C4-2B (cell line): ENCODE results near the gene RHOH.
"Not testable (repeated sequence)": the region's sequence is repeated elsewhere in the genome, so short reads cannot be mapped to it uniquely, and the experiment has no call there.

Source experiments
- H3K27ac ChIP-seq: fragments of 450-650 bp; 2 replicates; pipeline ENCODE4 v1.5.1; 2017
- CTCF ChIP-seq: fragments of 450-650 bp; conservative IDR thresholded peaks from 2 replicates; pipeline ENCODE4 v1.5.1; 2017; ENCODE audit warnings: mild to moderate bottlenecking
- ZFX ChIP-seq: fragments of 450-650 bp; IDR thresholded peaks from 2 replicates; pipeline ENCODE4 v1.6.1; 2017

Gene RHOH

DNA sequence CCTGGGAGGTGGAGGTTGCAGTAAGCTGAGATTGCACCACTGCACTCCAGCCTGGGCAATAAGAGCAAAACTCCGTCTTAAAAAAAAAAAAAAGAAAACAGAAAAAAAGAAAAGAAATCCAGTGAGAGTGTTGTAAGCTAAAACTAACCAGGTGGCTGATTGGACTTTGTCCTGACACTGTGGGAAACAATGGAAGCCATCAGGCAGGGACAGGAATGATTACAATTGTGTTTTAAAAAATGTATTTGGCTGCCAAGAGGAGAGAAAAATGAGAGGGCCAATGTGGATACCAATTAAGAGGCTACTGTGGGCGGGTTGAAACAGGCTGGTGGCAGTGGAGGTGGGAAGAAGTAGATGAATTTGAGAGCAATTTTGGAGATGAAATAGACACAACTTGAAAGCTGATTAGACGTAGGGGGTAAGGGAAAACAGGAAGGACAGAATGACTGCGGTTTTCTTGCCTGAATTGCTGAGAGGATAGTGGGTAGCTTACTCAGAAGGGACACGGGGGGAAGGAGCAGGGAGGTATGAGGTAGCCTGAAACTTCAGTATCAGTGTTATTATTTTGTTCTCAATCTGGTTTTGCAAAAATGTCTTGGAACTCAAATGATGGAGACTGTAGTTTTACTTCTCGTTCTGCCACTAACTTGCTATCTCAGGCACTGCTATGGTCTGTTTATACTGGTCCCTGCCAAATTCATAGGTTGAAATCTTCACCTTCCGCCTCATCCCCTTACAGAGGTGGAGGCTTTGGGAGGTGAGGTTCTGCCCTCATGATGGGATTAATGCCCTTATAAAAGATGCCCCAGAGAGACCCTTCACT, 92.7 kb downstream of the RHOH start:
- no peak overlapping the region for H3K27ac ChIP-seq
- TF ChIP-seq ZFX (no peak), CTCF (no peak)

DNA sequence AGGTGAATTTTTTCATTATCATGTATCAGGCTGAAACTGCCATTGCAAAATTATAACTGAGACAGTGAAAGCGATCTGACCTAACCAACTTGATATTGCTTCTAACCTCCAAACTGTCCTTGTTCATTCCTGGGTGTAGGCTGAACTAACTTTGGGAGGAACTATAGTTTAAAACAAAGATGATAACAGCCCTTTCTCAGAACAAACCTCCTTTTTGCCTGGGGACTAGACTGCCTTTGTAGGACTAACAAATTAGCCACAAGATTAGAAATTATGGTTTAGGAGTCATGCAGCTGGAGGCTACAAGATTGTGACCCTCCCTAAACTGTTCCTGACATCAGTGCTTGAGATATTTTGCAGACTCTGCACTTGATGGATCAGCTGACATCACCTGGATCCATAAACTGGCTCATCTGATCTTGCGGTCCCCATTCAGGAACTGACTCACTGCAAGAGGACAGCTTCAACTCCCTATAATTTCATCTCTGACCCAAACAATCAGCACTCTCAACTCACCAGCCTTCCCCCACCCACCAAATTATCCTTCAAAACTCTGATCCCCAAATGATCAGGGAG, 93.9 kb downstream of the RHOH start:
- not testable (repeated sequence) for H3K27ac ChIP-seq

DNA sequence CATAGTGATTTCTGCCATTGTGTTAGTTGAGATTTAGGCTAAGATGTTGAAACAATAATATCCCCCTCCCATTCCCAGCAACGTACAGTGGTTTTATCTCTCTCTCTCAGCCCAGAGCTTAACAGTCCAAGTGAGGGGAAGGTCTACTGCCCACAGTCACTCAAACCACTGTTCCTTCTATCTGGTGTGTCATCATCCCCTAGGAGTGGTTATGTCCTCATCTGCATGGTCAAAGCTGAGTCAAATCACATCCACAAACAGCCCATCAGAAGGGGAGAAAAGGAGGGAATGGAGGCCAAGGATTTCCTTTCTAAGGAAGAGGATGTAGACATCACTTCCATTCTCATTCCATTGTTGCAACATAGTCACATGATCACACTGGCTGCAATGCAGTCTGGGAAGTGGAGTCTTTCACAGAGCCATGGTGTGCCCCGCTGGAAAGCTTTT, 95.5 kb downstream of the RHOH start:
- no peak for TF ChIP-seq ZFX
- no peak for TF ChIP-seq CTCF
- no peak overlapping the region for H3K27ac ChIP-seq

GRCh38 chr4:40294339-40294738, 97.5 kb downstream of the RHOH start:
- no peak for TF ChIP-seq ZFX
- no peak for TF ChIP-seq CTCF
- no peak overlapping the region for H3K27ac ChIP-seq

DNA sequence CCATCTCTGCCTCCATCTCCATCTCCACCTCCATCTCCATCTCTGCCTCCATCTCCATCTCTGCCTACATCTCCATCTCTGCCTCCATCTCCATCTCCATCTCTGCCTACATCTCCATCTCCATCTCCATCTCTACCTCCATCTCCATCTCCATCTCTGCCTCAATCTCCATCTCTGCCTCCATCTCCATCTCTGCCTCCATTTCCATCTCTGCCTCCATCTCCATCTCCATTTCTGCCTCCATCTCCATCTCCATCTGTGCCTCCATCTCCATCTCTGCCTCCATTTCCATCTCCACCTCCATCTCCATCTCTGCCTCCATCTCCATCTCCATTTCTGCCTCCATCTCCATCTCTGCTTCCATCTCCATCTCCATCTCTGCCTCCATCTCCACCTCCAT, 98.2 kb downstream of the RHOH start:
- not testable (repeated sequence) for H3K27ac ChIP-seq

DNA sequence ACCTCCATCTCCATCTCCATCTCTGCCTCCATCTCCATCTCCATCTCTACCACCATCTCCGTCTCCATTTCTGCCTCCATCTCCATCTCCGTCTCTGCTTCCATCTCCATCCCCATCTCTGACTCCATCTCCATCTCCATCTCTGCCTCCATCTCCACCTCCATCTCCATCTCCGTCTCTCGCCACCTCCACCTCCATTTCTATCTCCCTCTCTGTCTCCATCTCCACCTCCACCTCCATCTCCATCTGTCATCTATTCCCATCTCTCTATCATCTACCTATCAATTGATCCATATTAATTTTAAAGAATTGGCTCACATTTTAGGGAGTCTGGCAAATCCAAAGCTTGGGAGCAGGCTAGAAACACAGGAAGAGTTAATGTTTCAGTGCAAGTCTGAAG, 98.7 kb downstream of the RHOH start:
- TF ChIP-seq ZFX (no peak), CTCF (no peak)
- H3K27ac ChIP-seq: no peak overlapping the region
